Panc1 (cell line): ENCODE data around the gene TMEM50B.

ENCODE experiments used
- POLR2AphosphoS5 ChIP-seq: IDR thresholded peaks from 2 replicates; pipeline ENCODE4 v1.6.1; 2012; ENCODE audit warnings: mild to moderate bottlenecking, low read depth, low read length, moderate library complexity
- SIN3A ChIP-seq: IDR thresholded peaks from 2 replicates; pipeline ENCODE4 v1.6.1; 2012; ENCODE audit warnings: low read depth, mild to moderate bottlenecking, low read length, moderate library complexity, borderline replicate concordance; ENCODE audit not compliant: insufficient read depth
- TCF7L2 ChIP-seq: IDR thresholded peaks from 2 replicates; pipeline ENCODE4 v1.6.1; 2011; ENCODE audit warnings: mild to moderate bottlenecking, low read depth, low read length, inconsistent platforms
- TF ChIP-seq, protein P1 (sequence below): fragments of 450-650 bp; IDR thresholded peaks from 2 replicates; pipeline ENCODE4 v1.5.1; 2017; ENCODE audit warnings: mild to moderate bottlenecking
- TF ChIP-seq, protein P2 (sequence below), 2 experiments: IDR thresholded peaks; 2 replicates each; pipeline ENCODE4 v1.6.1; 2011 to 2012; ENCODE audit warnings: low read depth in 2 of 2, control low read depth in 1 of 2, low read length in 1 of 2, mild to moderate bottlenecking in 1 of 2, moderate library complexity in 1 of 2; ENCODE audit not compliant: insufficient read depth in 1 of 2

DNA sequence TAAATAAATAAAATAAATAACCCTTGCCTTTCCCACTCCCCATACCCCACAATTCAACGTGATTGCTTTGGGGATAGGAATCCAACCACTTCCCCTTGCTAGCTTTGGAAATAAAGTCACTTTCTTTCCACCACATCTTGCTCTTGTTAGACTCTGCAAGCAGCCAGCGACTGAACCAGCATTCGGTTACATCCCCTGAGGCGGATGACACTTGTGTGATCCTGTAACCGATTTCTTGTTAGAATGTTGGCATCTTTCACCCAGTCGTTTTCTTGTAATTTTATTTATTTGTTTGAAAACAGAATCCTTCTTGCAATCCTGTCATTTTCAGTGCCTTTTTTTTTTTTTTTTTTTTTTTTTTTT, 78.2 kb downstream of the TMEM50B start:
- TF ChIP-seq, protein P1, sequence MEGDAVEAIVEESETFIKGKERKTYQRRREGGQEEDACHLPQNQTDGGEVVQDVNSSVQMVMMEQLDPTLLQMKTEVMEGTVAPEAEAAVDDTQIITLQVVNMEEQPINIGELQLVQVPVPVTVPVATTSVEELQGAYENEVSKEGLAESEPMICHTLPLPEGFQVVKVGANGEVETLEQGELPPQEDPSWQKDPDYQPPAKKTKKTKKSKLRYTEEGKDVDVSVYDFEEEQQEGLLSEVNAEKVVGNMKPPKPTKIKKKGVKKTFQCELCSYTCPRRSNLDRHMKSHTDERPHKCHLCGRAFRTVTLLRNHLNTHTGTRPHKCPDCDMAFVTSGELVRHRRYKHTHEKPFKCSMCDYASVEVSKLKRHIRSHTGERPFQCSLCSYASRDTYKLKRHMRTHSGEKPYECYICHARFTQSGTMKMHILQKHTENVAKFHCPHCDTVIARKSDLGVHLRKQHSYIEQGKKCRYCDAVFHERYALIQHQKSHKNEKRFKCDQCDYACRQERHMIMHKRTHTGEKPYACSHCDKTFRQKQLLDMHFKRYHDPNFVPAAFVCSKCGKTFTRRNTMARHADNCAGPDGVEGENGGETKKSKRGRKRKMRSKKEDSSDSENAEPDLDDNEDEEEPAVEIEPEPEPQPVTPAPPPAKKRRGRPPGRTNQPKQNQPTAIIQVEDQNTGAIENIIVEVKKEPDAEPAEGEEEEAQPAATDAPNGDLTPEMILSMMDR: no peak
- TF ChIP-seq POLR2AphosphoS5: no peak
- no peak for TF ChIP-seq TCF7L2
- no peak for TF ChIP-seq SIN3A
- TF ChIP-seq, protein P2, sequence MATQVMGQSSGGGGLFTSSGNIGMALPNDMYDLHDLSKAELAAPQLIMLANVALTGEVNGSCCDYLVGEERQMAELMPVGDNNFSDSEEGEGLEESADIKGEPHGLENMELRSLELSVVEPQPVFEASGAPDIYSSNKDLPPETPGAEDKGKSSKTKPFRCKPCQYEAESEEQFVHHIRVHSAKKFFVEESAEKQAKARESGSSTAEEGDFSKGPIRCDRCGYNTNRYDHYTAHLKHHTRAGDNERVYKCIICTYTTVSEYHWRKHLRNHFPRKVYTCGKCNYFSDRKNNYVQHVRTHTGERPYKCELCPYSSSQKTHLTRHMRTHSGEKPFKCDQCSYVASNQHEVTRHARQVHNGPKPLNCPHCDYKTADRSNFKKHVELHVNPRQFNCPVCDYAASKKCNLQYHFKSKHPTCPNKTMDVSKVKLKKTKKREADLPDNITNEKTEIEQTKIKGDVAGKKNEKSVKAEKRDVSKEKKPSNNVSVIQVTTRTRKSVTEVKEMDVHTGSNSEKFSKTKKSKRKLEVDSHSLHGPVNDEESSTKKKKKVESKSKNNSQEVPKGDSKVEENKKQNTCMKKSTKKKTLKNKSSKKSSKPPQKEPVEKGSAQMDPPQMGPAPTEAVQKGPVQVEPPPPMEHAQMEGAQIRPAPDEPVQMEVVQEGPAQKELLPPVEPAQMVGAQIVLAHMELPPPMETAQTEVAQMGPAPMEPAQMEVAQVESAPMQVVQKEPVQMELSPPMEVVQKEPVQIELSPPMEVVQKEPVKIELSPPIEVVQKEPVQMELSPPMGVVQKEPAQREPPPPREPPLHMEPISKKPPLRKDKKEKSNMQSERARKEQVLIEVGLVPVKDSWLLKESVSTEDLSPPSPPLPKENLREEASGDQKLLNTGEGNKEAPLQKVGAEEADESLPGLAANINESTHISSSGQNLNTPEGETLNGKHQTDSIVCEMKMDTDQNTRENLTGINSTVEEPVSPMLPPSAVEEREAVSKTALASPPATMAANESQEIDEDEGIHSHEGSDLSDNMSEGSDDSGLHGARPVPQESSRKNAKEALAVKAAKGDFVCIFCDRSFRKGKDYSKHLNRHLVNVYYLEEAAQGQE (IDR thresholded peaks at IDR 0.05; ENCODE audit: insufficient read depth in 1 of 2, low read depth in 2 of 2, low read length in 1 of 2): no peak
